HG02981 (cell line): ENCODE data around the gene FRG1.
"Not testable (repeated sequence)": the region's sequence is repeated elsewhere in the genome, so short reads cannot be mapped to it uniquely, and the experiment has no call there.

Experiments
- ATAC-seq: cut with Tn5 transposase; IDR thresholded peaks from one replicate; pipeline ENCODE4 v1.9.1; 2021; ENCODE audit warnings: mild to moderate bottlenecking, moderate library complexity; ENCODE audit not compliant: unreplicated experiment

The FRG1 gene

DNA sequence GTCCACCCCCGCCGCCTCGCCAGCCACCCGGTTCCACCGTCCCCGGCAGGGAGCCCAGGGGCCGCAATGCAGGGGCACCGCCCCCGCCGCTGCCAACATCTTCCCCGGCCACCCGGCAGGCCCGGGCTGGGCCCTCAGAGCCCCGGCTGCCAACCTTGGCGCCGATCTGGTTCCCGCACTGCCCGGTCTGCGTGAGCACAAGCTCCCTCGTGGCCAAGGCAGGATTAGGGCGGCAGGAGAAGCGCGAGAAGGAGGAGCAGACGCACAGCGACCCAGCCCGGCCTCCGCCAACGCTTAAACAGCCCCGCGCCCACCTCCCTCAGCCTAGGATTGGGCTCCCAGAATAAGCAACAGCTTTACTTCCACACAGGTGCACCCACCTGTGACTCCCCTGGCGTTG lies 44.0 kb downstream of the FRG1 start:
- not testable (repeated sequence) for ATAC-seq

DNA sequence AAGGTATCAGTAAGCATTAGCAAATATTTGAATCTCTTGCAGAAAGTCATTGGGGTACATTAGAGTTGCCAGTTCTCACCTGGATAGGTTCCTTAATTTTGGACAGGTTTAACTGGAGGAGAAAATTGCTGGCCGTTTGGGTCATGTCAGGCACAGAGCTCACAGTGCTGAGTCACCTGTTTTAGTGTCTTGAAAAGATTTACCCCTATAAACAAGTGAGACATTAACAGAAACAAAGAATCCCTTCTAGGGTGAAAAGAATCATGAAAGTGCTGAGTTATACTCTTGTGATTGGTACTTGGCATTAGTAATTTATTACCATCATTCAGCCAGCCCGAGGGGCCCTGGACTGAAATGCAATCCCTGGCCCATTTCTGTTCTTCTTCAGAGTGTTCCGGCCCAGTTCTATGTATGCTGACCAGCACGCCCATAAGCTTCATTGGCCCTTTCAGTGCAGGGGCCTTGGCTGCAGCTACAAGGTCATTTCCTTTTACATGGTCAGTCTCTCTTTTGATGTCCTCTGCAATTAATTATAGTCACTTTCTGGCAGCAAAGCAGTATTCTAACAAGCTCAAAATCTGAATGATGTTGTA lies 45.1 kb downstream of the FRG1 start:
- ATAC-seq = not testable (repeated sequence)

DNA sequence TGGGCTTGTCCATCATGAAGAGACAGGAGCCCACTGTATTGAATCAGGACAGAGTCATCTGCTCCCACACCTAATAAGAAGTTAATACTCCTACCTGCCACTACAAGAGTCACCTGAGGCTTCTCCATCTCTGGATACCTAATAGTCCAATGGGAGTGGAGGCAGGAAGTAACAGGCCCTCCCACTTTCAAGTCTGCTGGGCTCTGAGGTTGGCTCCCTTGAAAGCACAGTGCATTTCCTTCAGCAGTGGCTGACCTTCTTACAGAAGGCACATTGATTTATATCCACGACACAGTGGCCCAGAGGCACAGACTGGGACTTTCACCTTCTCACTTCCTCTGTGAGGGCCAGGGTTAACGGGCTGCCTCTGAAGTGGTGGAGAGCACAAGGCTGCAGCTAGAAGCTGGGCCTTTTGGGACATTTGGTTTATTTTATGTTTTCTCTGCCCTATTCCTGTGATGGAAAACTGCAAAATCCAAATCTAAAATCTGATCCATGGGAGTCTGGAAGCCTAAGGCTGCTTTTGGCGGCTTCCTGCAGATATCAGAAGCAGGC lies 48.3 kb downstream of the FRG1 start:
- ATAC-seq = no peak

DNA sequence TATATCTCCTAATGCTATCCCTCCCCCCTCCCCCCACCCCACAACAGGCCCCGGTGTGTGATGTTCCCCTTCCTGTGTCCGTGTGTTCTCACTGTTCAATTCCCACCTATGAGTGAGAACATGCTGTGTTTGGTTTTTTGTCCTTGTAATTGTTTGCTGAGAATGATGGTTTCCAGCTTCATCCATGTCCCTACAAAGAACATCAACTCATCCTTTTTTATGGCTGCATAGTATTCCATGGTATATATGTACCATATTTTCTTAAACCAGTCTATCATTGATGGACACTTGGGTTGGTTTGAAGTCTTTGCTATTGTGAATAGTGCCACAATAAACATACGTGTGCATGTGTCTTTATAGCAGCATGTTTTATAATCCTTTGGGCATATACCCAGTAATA lies 49.3 kb downstream of the FRG1 start:
- not testable (repeated sequence) for ATAC-seq
